Measurements from ENCODE around the gene GOLGA6L7. TPM values are rescaled to one million over a fixed set of nuclear protein-coding genes. Genes with fewer than 3 reads are reported as not detected.
"Not testable (repeated sequence)": the region's sequence is repeated elsewhere in the genome, so short reads cannot be mapped to it uniquely, and the experiment has no call there.

The GOLGA6L7 gene
- total RNA-seq (2014; rRNA removed; shearing (Covaris generic)) = not detected in 2 replicates

- DNase-seq (ENCODE audit: low spot score); in situ Hi-C loops (cut with HindIII; ENCODE audit: low sequenced_read_pairs): not testable (repeated sequence)
These were observed at the start of gene GOLGA6L7 for GRCh38 chr15:28848521-28848920. Gene GOLGA6L7 (minus strand): TSS chr15:28848644. CDS start chr15:28848549, 95 bp downstream.

- DNase-seq (ENCODE audit: low spot score) = no peak
These were observed 49.6 kb upstream of the GOLGA6L7 start for GRCh38 chr15:28897861-28898585.

GRCh38 chr15:28896951-28897350, 48.5 kb upstream of the GOLGA6L7 start:
- in situ Hi-C loops (cut with HindIII; ENCODE audit: low sequenced_read_pairs) = no loop called here
- peak; percentile 67 for DNase-seq (ENCODE audit: low spot score)

More at GRCh38 chr15:28897861-28898585, 49.6 kb upstream of the GOLGA6L7 start:
- in situ Hi-C loops (cut with HindIII; ENCODE audit: low sequenced_read_pairs) = no loop called here

GRCh38 chr15:28895566-28895965, 47.1 kb upstream of the GOLGA6L7 start:
- peak; percentile 14 for DNase-seq (ENCODE audit: low spot score)
- in situ Hi-C loops (cut with HindIII; ENCODE audit: low sequenced_read_pairs) = no loop called here

- peak; percentile 33 for DNase-seq (ENCODE audit: low spot score)
- in situ Hi-C loops (cut with HindIII; ENCODE audit: low sequenced_read_pairs) = no loop called here
These were observed 46.7 kb upstream of the GOLGA6L7 start for GRCh38 chr15:28895146-28895545.

- no peak for DNase-seq (ENCODE audit: low spot score)
- in situ Hi-C loops (cut with HindIII; ENCODE audit: low sequenced_read_pairs) = no loop called here
These were observed 46.2 kb upstream of the GOLGA6L7 start for GRCh38 chr15:28894631-28895030.

- DNase-seq (ENCODE audit: low spot score) = peak; percentile 92
- in situ Hi-C loops (cut with HindIII; ENCODE audit: low sequenced_read_pairs) = no loop called here
These were observed 44.6 kb upstream of the GOLGA6L7 start for GRCh38 chr15:28892789-28893610.

- in situ Hi-C loops (cut with HindIII; ENCODE audit: low sequenced_read_pairs) = no loop called here
- DNase-seq (ENCODE audit: low spot score) = no peak
These were observed 43.1 kb upstream of the GOLGA6L7 start for GRCh38 chr15:28891588-28891987.

- no peak for DNase-seq (ENCODE audit: low spot score)
- in situ Hi-C loops (cut with HindIII; ENCODE audit: low sequenced_read_pairs) = no loop called here
These were observed 42.5 kb upstream of the GOLGA6L7 start for GRCh38 chr15:28890711-28891495.

GRCh38 chr15:28890291-28890690, 41.8 kb upstream of the GOLGA6L7 start:
- in situ Hi-C loops (cut with HindIII; ENCODE audit: low sequenced_read_pairs) = not testable (repeated sequence)
- DNase-seq (ENCODE audit: low spot score) = peak; percentile 38

GRCh38 chr15:28889871-28890270, 41.4 kb upstream of the GOLGA6L7 start:
- in situ Hi-C loops (cut with HindIII; ENCODE audit: low sequenced_read_pairs) = not testable (repeated sequence)
- DNase-seq (ENCODE audit: low spot score) = peak; percentile 38

GRCh38 chr15:28889346-28889745, 40.9 kb upstream of the GOLGA6L7 start:
- peak; percentile 82 for DNase-seq (ENCODE audit: low spot score)
- in situ Hi-C loops (cut with HindIII; ENCODE audit: low sequenced_read_pairs) = no loop called here

- DNase-seq (ENCODE audit: low spot score) = no peak
- in situ Hi-C loops (cut with HindIII; ENCODE audit: low sequenced_read_pairs) = no loop called here
These were observed 40.5 kb upstream of the GOLGA6L7 start for GRCh38 chr15:28888900-28889299.

GRCh38 chr15:28888302-28888894, 40.0 kb upstream of the GOLGA6L7 start:
- in situ Hi-C loops (cut with HindIII; ENCODE audit: low sequenced_read_pairs) = no loop called here
- peak; percentile 43 for DNase-seq (ENCODE audit: low spot score)

GRCh38 chr15:28887339-28888174, 39.1 kb upstream of the GOLGA6L7 start:
- in situ Hi-C loops (cut with HindIII; ENCODE audit: low sequenced_read_pairs) = no loop called here

GRCh38 chr15:28886431-28887338, 38.2 kb upstream of the GOLGA6L7 start:
- DNase-seq (ENCODE audit: low spot score) = no peak
- in situ Hi-C loops (cut with HindIII; ENCODE audit: low sequenced_read_pairs) = no loop called here

More at GRCh38 chr15:28887339-28888174, 39.1 kb upstream of the GOLGA6L7 start:
- no peak for DNase-seq (ENCODE audit: low spot score)

Measured in G401 (cell line).